ENCODE measurements around the gene PPIAL4G. TPM values are rescaled to one million over a fixed set of nuclear protein-coding genes. Genes with fewer than 3 reads are reported as not detected.

Gene PPIAL4G
- total and polyA plus RNA-seq, 4 experiments from 2014 or later = 0.21 to 5.2 (median 4.2) TPM; not detected in 1

Other genes with a start within 250 kb of the PPIAL4G start
- gene NBPF14, start 112.7 kb upstream of the PPIAL4G start, total RNA-seq = 10 to 100 TPM; 25.5 to 26.0 TPM
- 1 to 10 TPM; 4.2 to 8.2 TPM for gene NBPF14, start 112.7 kb upstream of the PPIAL4G start, polyA plus RNA-seq

All from CD4-positive, alpha-beta memory T cell (primary cell).